ENCODE data around the gene PTPN14.

Gene PTPN14

GRCh38 chr1:214461305-214461704, 90.1 kb downstream of the PTPN14 start:
- DNase-seq (ENCODE audit: low read depth), result no peak
- TF ChIP-seq CTCF (IDR thresholded peaks at IDR 0.05; ENCODE audit: insufficient read depth, low read depth, low read length, missing control alignments), result no peak
- no peak overlapping the region for H3K4me3 ChIP-seq (ENCODE audit: low read depth, low read length)

GRCh38 chr1:214460304-214460916, 91.0 kb downstream of the PTPN14 start:
- TF ChIP-seq CTCF (IDR thresholded peaks at IDR 0.05; ENCODE audit: insufficient read depth, low read depth, low read length, missing control alignments), result no peak
- DNase-seq (ENCODE audit: low read depth), result no peak
- no peak overlapping the region for H3K4me3 ChIP-seq (ENCODE audit: low read depth, low read length)

- no peak overlapping the region for H3K4me3 ChIP-seq (ENCODE audit: low read depth, low read length)
- no peak for TF ChIP-seq CTCF (IDR thresholded peaks at IDR 0.05; ENCODE audit: insufficient read depth, low read depth, low read length, missing control alignments)
- DNase-seq (ENCODE audit: low read depth), result no peak
Observed at GRCh38 chr1:214459895-214460294, 91.5 kb downstream of the PTPN14 start.

- no peak for TF ChIP-seq CTCF (IDR thresholded peaks at IDR 0.05; ENCODE audit: insufficient read depth, low read depth, low read length, missing control alignments)
- no peak overlapping the region for H3K4me3 ChIP-seq (ENCODE audit: low read depth, low read length)
Observed at GRCh38 chr1:214458541-214458940, 92.9 kb downstream of the PTPN14 start.

GRCh38 chr1:214455971-214456867, 95.2 kb downstream of the PTPN14 start:
- TF ChIP-seq CTCF (IDR thresholded peaks at IDR 0.05; ENCODE audit: insufficient read depth, low read depth, low read length, missing control alignments), result no peak
- DNase-seq (ENCODE audit: low read depth), result no peak
- no peak overlapping the region for H3K4me3 ChIP-seq (ENCODE audit: low read depth, low read length)

More at GRCh38 chr1:214458541-214458940, 92.9 kb downstream of the PTPN14 start:
- no peak for DNase-seq (ENCODE audit: low read depth)

- DNase-seq (ENCODE audit: low read depth), result no peak
- no peak overlapping the region for H3K4me3 ChIP-seq (ENCODE audit: low read depth, low read length)
- no peak for TF ChIP-seq CTCF (IDR thresholded peaks at IDR 0.05; ENCODE audit: insufficient read depth, low read depth, low read length, missing control alignments)
Observed at GRCh38 chr1:214455479-214455878, 95.9 kb downstream of the PTPN14 start.
